HepG2 (cell line): ENCODE data around the gene NTSR2. TPM values are rescaled to one million over a fixed set of nuclear protein-coding genes. Genes with fewer than 3 reads are reported as not detected.

Source experiments
- ATAC-seq: fragments of 200-7000 bp; cut with Tn5 transposase; 3 replicates; pipeline ENCODE4 v1.9.1; 2020; ENCODE audit warnings: mild to moderate bottlenecking, moderate library complexity
- BruUV-seq: library from RNA; stranded (reverse); fragments of 400-500 nt; replicated peaks from 2 replicates; lab custom pipeline; 2021; lab: Mats Ljungman, UMichigan
- CTCF ChIA-PET: fragments of 300-600 bp; formaldehyde crosslinking; extraction: SDS; loops from one replicate; lab custom pipeline; 2021; ENCODE audit warnings: low total read pairs, inconsistent platforms, low intra/inter-chr PET ratio; lab: Yijun Ruan, JAX
- POLR2A ChIA-PET: fragments of 350-600 bp; sonication (Branson Sonifier 250); formaldehyde crosslinking; loops from one replicate; lab custom pipeline; 2020; ENCODE audit warnings: antibody characterized with exemption, inconsistent platforms; lab: Yijun Ruan, JAX
- DNase-seq: peaks from one replicate; pipeline ENCODE4 v3.0.0-alpha.2; 2015; ENCODE audit warnings: low spot score
- FAIRE-seq: peaks from 3 replicates; lab custom pipeline; 2011; peaks lifted over from hg19 to GRCh38; lab: Jason Lieb, UNC
- H2AFZ ChIP-seq: one replicate; pipeline ENCODE4 v1.6.1; 2011; ENCODE audit warnings: low read length, inconsistent platforms
- H3K27ac ChIP-seq: fragments of 300-600 bp; 3 replicates; pipeline ENCODE4 v1.8.0; 2011; ENCODE audit warnings: mixed run types, mild to moderate bottlenecking, mixed read lengths, low read length, inconsistent platforms; ENCODE audit not compliant: insufficient read depth; ENCODE audit errors: extremely low read length
- H3K27me3 ChIP-seq, 2 experiments: fragments of 200-600 bp in 1 of 2; 2 replicates in 1 of 2; 3 replicates in 1 of 2; pipeline versions ENCODE4 v1.6.0 to v1.8.0; 2011; ENCODE audit warnings: low read length in 2 of 2, mild to moderate bottlenecking in 2 of 2, moderate library complexity in 2 of 2, inconsistent platforms in 1 of 2; ENCODE audit not compliant: insufficient read depth in 2 of 2, control insufficient read depth in 1 of 2
- H3K36me3 ChIP-seq, 2 experiments: fragments of 200-600 bp in 1 of 2; replicated peaks in 1 of 2; 2 replicates in 1 of 2; 3 replicates in 1 of 2; pipeline versions ENCODE4 v1.5.1 to v1.8.0; 2011; ENCODE audit warnings: low read length in 2 of 2, inconsistent platforms in 1 of 2; ENCODE audit not compliant: insufficient read depth in 2 of 2, control insufficient read depth in 1 of 2
- H3K4me1 ChIP-seq: 2 replicates; pipeline ENCODE4 v1.5.1; 2012; ENCODE audit warnings: low read length, inconsistent platforms; ENCODE audit not compliant: insufficient read depth
- H3K4me2 ChIP-seq: 2 replicates; pipeline ENCODE4 v1.6.0; 2011; ENCODE audit warnings: low read depth, low read length, inconsistent platforms
- H3K4me3 ChIP-seq, 3 experiments: fragments of 200-600 bp in 1 of 3; sonication (generic), shearing (Covaris generic) in 1 of 3; replicated peaks in 1 of 3; 2 replicates each; pipeline ENCODE4 v1.5.1; 2011 to 2016; ENCODE audit warnings: low read length in 3 of 3, inconsistent platforms in 2 of 3, low read depth in 2 of 3, mild to moderate bottlenecking in 2 of 3, control low read depth in 1 of 3, mixed read lengths in 1 of 3; ENCODE audit not compliant: insufficient read depth in 1 of 3
- H3K79me2 ChIP-seq: one replicate; pipeline ENCODE4 v1.6.1; 2011; ENCODE audit warnings: low read length, inconsistent platforms; ENCODE audit not compliant: insufficient read depth
- H3K9ac ChIP-seq: 2 replicates; pipeline ENCODE4 v1.6.0; 2011; ENCODE audit warnings: mild to moderate bottlenecking, low read depth, low read length, inconsistent platforms; ENCODE audit not compliant: insufficient read depth
- H3K9me3 ChIP-seq: 2 replicates; pipeline ENCODE4 v1.5.1; 2012; ENCODE audit warnings: mild to moderate bottlenecking, low read length
- H4K20me1 ChIP-seq: 2 replicates; pipeline ENCODE4 v1.6.0; 2011; ENCODE audit warnings: inconsistent platforms, mild to moderate bottlenecking, low read length, moderate library complexity; ENCODE audit not compliant: insufficient read depth
- CEBPB ChIP-seq: IDR thresholded peaks from 2 replicates; pipeline ENCODE4 v1.6.1; 2011; ENCODE audit warnings: low read depth, low read length, improper control_type of control experiment, borderline replicate concordance
- ELF1 ChIP-seq: sonication (generic); formaldehyde crosslinking; IDR thresholded peaks from 2 replicates; pipeline ENCODE4 v1.4.0; 2020; ENCODE audit warnings: missing genetic modification reagents
- FOXJ3 ChIP-seq: sonication (generic); formaldehyde crosslinking; IDR thresholded peaks from 2 replicates; pipeline ENCODE4 v1.4.0; 2020; ENCODE audit warnings: missing genetic modification reagents, mild to moderate bottlenecking, borderline replicate concordance
- FOXK1 ChIP-seq: sonication (generic); formaldehyde crosslinking; IDR thresholded peaks from 2 replicates; pipeline ENCODE4 v1.4.0; 2020; ENCODE audit warnings: low read depth, missing genetic modification reagents, borderline replicate concordance
- JUNB ChIP-seq: sonication (generic); formaldehyde crosslinking; IDR thresholded peaks from 2 replicates; pipeline ENCODE4 v1.8.0; 2022; ENCODE audit warnings: missing genetic modification reagents, mild to moderate bottlenecking, borderline replicate concordance
- KDM4B ChIP-seq: sonication (generic); formaldehyde crosslinking; IDR thresholded peaks from 2 replicates; pipeline ENCODE4 v1.4.0; 2020; ENCODE audit warnings: missing genetic modification reagents
- MTERF4 ChIP-seq: sonication (generic); formaldehyde crosslinking; IDR thresholded peaks from 2 replicates; pipeline ENCODE4 v1.8.0; 2023; ENCODE audit warnings: mild to moderate bottlenecking, missing genetic modification reagents
- MXD4 ChIP-seq: IDR thresholded peaks from 2 replicates; pipeline ENCODE4 v1.6.1; 2016; ENCODE audit warnings: mild to moderate bottlenecking, missing biosample characterization, missing genetic modification reagents
- MYC ChIP-seq: sonication (generic); formaldehyde crosslinking; IDR thresholded peaks from 2 replicates; pipeline ENCODE4 v1.9.0; 2021; ENCODE audit warnings: missing genetic modification reagents, borderline replicate concordance
- NFRKB ChIP-seq: fragments of 450-650 bp; IDR thresholded peaks from 2 replicates; pipeline ENCODE4 v1.6.1; 2017
- PAWR ChIP-seq: sonication (generic); formaldehyde crosslinking; IDR thresholded peaks from 2 replicates; pipeline ENCODE4 v1.4.0; 2020; ENCODE audit warnings: missing genetic modification reagents, mild to moderate bottlenecking, borderline replicate concordance
- PCBP1 ChIP-seq: fragments of 200-400 bp; formaldehyde crosslinking; IDR thresholded peaks from 2 replicates; pipeline ENCODE4 v1.6.1; 2017; ENCODE audit warnings: mild to moderate bottlenecking, low read depth, low read length, borderline replicate concordance
- SMAD3 ChIP-seq: sonication (generic); formaldehyde crosslinking; IDR thresholded peaks from 2 replicates; pipeline ENCODE4 v1.4.0; 2020; ENCODE audit warnings: missing genetic modification reagents
- SUZ12 ChIP-seq: fragments of 150-350 bp; IDR thresholded peaks from 2 replicates; pipeline ENCODE4 v1.6.1; 2014; ENCODE audit warnings: low read depth, low read length
- THAP11 ChIP-seq: IDR thresholded peaks from 2 replicates; pipeline ENCODE4 v1.6.1; 2016; ENCODE audit warnings: missing biosample characterization, missing genetic modification reagents
- TMF1 ChIP-seq: sonication (generic); formaldehyde crosslinking; IDR thresholded peaks from 2 replicates; pipeline ENCODE4 v1.8.1; 2022; ENCODE audit warnings: low read depth, missing genetic modification reagents
- ZNF20 ChIP-seq: sonication (generic); formaldehyde crosslinking; IDR thresholded peaks from 2 replicates; pipeline ENCODE4 v1.4.0; 2020; ENCODE audit warnings: mild to moderate bottlenecking, moderate library complexity, missing genetic modification reagents
- ZNF275 ChIP-seq: sonication (generic); formaldehyde crosslinking; IDR thresholded peaks from 2 replicates; pipeline ENCODE4 v1.8.0; 2022; ENCODE audit warnings: missing genetic modification reagents, mild to moderate bottlenecking, inconsistent platforms, borderline replicate concordance
- ZNF33B ChIP-seq: sonication (generic); formaldehyde crosslinking; IDR thresholded peaks from 2 replicates; pipeline ENCODE4 v1.5.1; 2020; ENCODE audit warnings: mild to moderate bottlenecking, missing genetic modification reagents
- ZNF484 ChIP-seq: sonication (generic); formaldehyde crosslinking; IDR thresholded peaks from 2 replicates; pipeline ENCODE4 v1.5.1; 2020; ENCODE audit warnings: mild to moderate bottlenecking, low read depth, missing genetic modification reagents, borderline replicate concordance
- ZNF567 ChIP-seq: sonication (generic); formaldehyde crosslinking; IDR thresholded peaks from 2 replicates; pipeline ENCODE4 v1.8.1; 2023; ENCODE audit warnings: mild to moderate bottlenecking, missing genetic modification reagents, borderline replicate concordance
- WGBS: methylation state at CpG from one replicate; pipeline ENCODE4 v1.1.6; 2017; ENCODE audit warnings: low lambda C conversion rate; 5-methylcytosine and 5-hydroxymethylcytosine counted together
- in situ Hi-C: cut with HindIII; loops from 2 replicates; pipeline ENCODE4 v1.10.0; 2017; ENCODE audit warnings: low pct_unique_long_range_greater_than_20kb; ENCODE audit not compliant: extremely low pct_ligation_motif_present
- intact Hi-C: fragments of 100-400 bp; cut with micrococcal nuclease; formaldehyde crosslinking; loops from one replicate; pipeline ENCODE4 v1.10.0; 2022; ENCODE audit not compliant: unreplicated experiment
- polyA plus RNA-seq, 8 experiments: library from polyadenylated mRNA; depleted of rRNA in 3 of 8; stranded (reverse) in 7 of 8; unstranded in 1 of 8; fragments of >200 nt; fragmentation: Illumina TruSeq in 4 of 8; extraction: Trizol in 4 of 8; gene quantifications; 2 replicates each; pipeline versions ENCODE4 v1.2.1 to v1.2.3, GENCODE V29; 2011 to 2016; ENCODE audit warnings: low read depth in 4 of 8, missing spikeins in 1 of 8, mixed read lengths in 1 of 8; ENCODE audit not compliant: insufficient read depth in 1 of 8
- total RNA-seq, 5 experiments: library from RNA; depleted of rRNA; stranded (reverse); fragments of >200 nt; fragmentation: Illumina TruSeq; extraction: Trizol; gene quantifications; 2 replicates each; pipeline ENCODE4 v1.2.3, GENCODE V29; 2016; ENCODE audit warnings: low read depth in 1 of 5
- TF ChIP-seq, protein P1 (sequence below): sonication (generic); formaldehyde crosslinking; IDR thresholded peaks from 2 replicates; pipeline ENCODE4 v1.8.0; 2022; ENCODE audit warnings: mild to moderate bottlenecking, missing genetic modification reagents, moderate library complexity

Gene NTSR2
- total and polyA plus RNA-seq, 2 of the 13 experiments (the other 11 are each of a cell fraction or from before 2014, with no cell fraction given): not detected

GRCh38 chr2:11716689-11717321, 46.8 kb upstream of the NTSR2 start:
- no TSS peak for BruUV-seq
- ChIA-PET POLR2A (no interaction called here), CTCF (no interaction called here)
- no peaks in the 10 kb centered on the region for H3K9me3 ChIP-seq
- H3K27me3 ChIP-seq: peaks cover 7 to 44% of the 10 kb centered on the region in 2 experiments; a peak in 3 of 5 replicates
- peak overlapping the region; percentile 53 for H3K4me2 ChIP-seq
- no peaks in the 10 kb centered on the region for H4K20me1 ChIP-seq
- H3K4me1 ChIP-seq: peaks cover 27% of the 10 kb centered on the region
- in situ Hi-C loops: no loop called here
- no peak overlapping the region; a peak in 1 of 6 replicates for H3K4me3 ChIP-seq
- intact Hi-C loops: no loop called here
- H2AFZ ChIP-seq: no peak overlapping the region
- peak; percentile 54 for ATAC-seq
- H3K9ac ChIP-seq: no peak overlapping the region
- 33% methylated on average over 8 of the region's 8 CpGs for WGBS
- H3K27ac ChIP-seq: no peak overlapping the region
- H3K79me2 ChIP-seq: no peaks in the 10 kb centered on the region
- FAIRE-seq: peak; percentile 46
- H3K36me3 ChIP-seq: no peaks in the 10 kb centered on the region
- DNase-seq: peak; percentile 45
- TF ChIP-seq ELF1 (CRISPR knock-in tag) (no peak), KDM4B (CRISPR knock-in tag) (no peak), MTERF4 (CRISPR knock-in tag) (no peak), NFRKB (no peak), MYC (CRISPR knock-in tag) (no peak), ZNF275 (CRISPR knock-in tag) (no peak), THAP11 (CRISPR knock-in tag) (peak; percentile 78), MXD4 (no peak), JUNB (CRISPR knock-in tag) (no peak), CEBPB (peak; percentile 99), TMF1 (CRISPR knock-in tag) (no peak), FOXJ3 (peak; percentile 32; the same call in 1 of the 2 replicates), FOXK1 (peak; percentile 69; the same call in 1 of the 2 replicates), ZNF20 (no peak), SUZ12 (no peak), ZNF484 (CRISPR knock-in tag) (no peak), SMAD3 (CRISPR knock-in tag) (peak; percentile 84; the same call in 1 of the 2 replicates), ZNF33B (CRISPR knock-in tag) (no peak), PCBP1 (no peak), PAWR (CRISPR knock-in tag) (no peak), ZNF567 (CRISPR knock-in tag) (no peak)
- TF ChIP-seq, protein P1, sequence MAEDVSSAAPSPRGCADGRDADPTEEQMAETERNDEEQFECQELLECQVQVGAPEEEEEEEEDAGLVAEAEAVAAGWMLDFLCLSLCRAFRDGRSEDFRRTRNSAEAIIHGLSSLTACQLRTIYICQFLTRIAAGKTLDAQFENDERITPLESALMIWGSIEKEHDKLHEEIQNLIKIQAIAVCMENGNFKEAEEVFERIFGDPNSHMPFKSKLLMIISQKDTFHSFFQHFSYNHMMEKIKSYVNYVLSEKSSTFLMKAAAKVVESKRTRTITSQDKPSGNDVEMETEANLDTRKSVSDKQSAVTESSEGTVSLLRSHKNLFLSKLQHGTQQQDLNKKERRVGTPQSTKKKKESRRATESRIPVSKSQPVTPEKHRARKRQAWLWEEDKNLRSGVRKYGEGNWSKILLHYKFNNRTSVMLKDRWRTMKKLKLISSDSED (CRISPR knock-in tag): no peak
